Measurements from ENCODE around the gene SLF2.

Gene SLF2

DNA sequence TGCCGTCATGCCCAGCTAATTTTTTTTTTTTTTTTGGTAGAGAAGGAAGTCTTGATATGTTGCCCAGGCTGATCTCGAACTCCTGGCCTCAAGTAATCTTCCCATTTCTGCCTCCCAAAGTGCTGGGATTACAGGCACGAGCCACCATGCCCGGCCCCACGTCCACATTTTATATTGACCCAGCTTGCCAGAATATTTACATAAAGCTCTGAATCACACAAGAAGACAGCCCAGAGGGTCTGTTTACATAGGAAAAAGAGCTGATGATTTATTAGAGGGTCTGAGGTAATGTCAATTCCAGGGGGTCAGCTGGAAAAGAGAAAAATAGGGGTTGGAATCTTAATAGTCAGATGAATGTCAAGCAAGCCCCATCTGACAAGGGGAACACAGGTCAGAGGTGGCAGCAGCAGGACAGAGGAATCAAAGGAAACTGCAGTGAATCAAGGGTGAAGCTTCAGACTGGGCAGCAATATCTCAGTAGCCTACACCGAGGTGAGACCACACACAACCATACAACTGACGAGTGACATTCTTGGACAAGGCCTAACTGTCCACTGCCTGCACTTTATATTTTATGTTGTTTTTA is 15.8 kb upstream of the SLF2 start:
- no peak for TF ChIP-seq ESRRG (CRISPR knock-in tag; IDR thresholded peaks at IDR 0.05)
- TF ChIP-seq ISL1 (CRISPR knock-in tag; IDR thresholded peaks at IDR 0.05): no peak
- TF ChIP-seq PPARA (CRISPR knock-in tag; IDR thresholded peaks at IDR 0.05; ENCODE audit: borderline replicate concordance): no peak
- TF ChIP-seq, protein P1, sequence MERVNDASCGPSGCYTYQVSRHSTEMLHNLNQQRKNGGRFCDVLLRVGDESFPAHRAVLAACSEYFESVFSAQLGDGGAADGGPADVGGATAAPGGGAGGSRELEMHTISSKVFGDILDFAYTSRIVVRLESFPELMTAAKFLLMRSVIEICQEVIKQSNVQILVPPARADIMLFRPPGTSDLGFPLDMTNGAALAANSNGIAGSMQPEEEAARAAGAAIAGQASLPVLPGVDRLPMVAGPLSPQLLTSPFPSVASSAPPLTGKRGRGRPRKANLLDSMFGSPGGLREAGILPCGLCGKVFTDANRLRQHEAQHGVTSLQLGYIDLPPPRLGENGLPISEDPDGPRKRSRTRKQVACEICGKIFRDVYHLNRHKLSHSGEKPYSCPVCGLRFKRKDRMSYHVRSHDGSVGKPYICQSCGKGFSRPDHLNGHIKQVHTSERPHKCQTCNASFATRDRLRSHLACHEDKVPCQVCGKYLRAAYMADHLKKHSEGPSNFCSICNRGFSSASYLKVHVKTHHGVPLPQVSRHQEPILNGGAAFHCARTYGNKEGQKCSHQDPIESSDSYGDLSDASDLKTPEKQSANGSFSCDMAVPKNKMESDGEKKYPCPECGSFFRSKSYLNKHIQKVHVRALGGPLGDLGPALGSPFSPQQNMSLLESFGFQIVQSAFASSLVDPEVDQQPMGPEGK (CRISPR knock-in tag; IDR thresholded peaks at IDR 0.05; ENCODE audit: borderline replicate concordance): no peak
- TF ChIP-seq, protein P2, sequence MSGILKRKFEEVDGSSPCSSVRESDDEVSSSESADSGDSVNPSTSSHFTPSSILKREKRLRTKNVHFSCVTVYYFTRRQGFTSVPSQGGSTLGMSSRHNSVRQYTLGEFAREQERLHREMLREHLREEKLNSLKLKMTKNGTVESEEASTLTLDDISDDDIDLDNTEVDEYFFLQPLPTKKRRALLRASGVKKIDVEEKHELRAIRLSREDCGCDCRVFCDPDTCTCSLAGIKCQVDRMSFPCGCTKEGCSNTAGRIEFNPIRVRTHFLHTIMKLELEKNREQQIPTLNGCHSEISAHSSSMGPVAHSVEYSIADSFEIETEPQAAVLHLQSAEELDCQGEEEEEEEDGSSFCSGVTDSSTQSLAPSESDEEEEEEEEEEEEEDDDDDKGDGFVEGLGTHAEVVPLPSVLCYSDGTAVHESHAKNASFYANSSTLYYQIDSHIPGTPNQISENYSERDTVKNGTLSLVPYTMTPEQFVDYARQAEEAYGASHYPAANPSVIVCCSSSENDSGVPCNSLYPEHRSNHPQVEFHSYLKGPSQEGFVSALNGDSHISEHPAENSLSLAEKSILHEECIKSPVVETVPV (CRISPR knock-in tag; IDR thresholded peaks at IDR 0.05): no peak
- no peak for TF ChIP-seq GLIS3 (CRISPR knock-in tag; IDR thresholded peaks at IDR 0.05)
- TF ChIP-seq, protein P3, sequence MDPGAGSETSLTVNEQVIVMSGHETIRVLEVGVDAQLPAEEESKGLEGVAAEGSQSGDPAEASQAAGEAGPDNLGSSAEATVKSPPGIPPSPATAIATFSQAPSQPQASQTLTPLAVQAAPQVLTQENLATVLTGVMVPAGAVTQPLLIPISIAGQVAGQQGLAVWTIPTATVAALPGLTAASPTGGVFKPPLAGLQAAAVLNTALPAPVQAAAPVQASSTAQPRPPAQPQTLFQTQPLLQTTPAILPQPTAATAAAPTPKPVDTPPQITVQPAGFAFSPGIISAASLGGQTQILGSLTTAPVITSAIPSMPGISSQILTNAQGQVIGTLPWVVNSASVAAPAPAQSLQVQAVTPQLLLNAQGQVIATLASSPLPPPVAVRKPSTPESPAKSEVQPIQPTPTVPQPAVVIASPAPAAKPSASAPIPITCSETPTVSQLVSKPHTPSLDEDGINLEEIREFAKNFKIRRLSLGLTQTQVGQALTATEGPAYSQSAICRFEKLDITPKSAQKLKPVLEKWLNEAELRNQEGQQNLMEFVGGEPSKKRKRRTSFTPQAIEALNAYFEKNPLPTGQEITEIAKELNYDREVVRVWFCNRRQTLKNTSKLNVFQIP (CRISPR knock-in tag; IDR thresholded peaks at IDR 0.05; ENCODE audit: borderline replicate concordance, low read depth): no peak
- TF ChIP-seq TOX (CRISPR knock-in tag; IDR thresholded peaks at IDR 0.05; ENCODE audit: borderline replicate concordance): no peak
- no peak for TF ChIP-seq ZC3H10 (CRISPR knock-in tag; IDR thresholded peaks at IDR 0.05)
- TF ChIP-seq ZFP3 (CRISPR knock-in tag; IDR thresholded peaks at IDR 0.05): no peak
- TF ChIP-seq ARNTL (CRISPR knock-in tag; IDR thresholded peaks at IDR 0.05; ENCODE audit: borderline replicate concordance, low read depth): no peak
- TF ChIP-seq SNAI2 (CRISPR knock-in tag; IDR thresholded peaks at IDR 0.05): no peak
- TF ChIP-seq, protein P4, sequence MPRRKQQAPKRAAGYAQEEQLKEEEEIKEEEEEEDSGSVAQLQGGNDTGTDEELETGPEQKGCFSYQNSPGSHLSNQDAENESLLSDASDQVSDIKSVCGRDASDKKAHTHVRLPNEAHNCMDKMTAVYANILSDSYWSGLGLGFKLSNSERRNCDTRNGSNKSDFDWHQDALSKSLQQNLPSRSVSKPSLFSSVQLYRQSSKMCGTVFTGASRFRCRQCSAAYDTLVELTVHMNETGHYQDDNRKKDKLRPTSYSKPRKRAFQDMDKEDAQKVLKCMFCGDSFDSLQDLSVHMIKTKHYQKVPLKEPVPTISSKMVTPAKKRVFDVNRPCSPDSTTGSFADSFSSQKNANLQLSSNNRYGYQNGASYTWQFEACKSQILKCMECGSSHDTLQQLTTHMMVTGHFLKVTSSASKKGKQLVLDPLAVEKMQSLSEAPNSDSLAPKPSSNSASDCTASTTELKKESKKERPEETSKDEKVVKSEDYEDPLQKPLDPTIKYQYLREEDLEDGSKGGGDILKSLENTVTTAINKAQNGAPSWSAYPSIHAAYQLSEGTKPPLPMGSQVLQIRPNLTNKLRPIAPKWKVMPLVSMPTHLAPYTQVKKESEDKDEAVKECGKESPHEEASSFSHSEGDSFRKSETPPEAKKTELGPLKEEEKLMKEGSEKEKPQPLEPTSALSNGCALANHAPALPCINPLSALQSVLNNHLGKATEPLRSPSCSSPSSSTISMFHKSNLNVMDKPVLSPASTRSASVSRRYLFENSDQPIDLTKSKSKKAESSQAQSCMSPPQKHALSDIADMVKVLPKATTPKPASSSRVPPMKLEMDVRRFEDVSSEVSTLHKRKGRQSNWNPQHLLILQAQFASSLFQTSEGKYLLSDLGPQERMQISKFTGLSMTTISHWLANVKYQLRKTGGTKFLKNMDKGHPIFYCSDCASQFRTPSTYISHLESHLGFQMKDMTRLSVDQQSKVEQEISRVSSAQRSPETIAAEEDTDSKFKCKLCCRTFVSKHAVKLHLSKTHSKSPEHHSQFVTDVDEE (CRISPR knock-in tag; IDR thresholded peaks at IDR 0.05): no peak
- no peak for TF ChIP-seq ZNF565 (CRISPR knock-in tag; conservative IDR thresholded peaks at IDR 0.05; ENCODE audit: low read depth)
- ATAC-seq: no peak

DNA sequence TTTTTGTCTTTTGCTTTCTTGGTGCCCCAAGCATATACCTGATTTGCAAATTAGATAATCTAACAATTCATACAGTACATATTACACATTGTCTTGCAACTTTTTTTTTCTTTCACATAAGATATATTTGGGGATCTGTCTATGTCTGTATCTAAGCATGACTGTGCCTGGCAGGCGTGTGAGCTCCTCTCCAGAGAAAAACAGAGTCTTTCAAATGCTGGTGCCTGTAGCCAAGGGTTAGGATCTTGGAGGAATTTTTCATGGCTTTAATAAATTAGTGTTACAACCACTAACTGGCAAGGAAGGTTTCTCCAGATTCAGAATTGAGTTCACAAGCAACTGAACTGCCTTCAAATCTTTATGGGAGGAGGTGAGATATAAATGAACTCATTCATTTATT is 14.8 kb upstream of the SLF2 start:
- ATAC-seq: no peak
- TF ChIP-seq ZC3H10 (CRISPR knock-in tag; IDR thresholded peaks at IDR 0.05) (no peak), TCF4 (CRISPR knock-in tag; IDR thresholded peaks at IDR 0.05; ENCODE audit: borderline replicate concordance) (no peak), OSR1 (CRISPR knock-in tag; IDR thresholded peaks at IDR 0.05) (no peak), GLIS3 (CRISPR knock-in tag; IDR thresholded peaks at IDR 0.05) (no peak), ARNTL (CRISPR knock-in tag; IDR thresholded peaks at IDR 0.05; ENCODE audit: borderline replicate concordance, low read depth) (no peak), ZNF8 (CRISPR knock-in tag; IDR thresholded peaks at IDR 0.05) (no peak), ISL1 (CRISPR knock-in tag; IDR thresholded peaks at IDR 0.05) (no peak), RARB (CRISPR knock-in tag; IDR thresholded peaks at IDR 0.05) (no peak), CSDC2 (CRISPR knock-in tag; IDR thresholded peaks at IDR 0.05) (no peak), BACH2 (CRISPR knock-in tag; IDR thresholded peaks at IDR 0.05; ENCODE audit: borderline replicate concordance) (no peak), ZFP30 (CRISPR knock-in tag; IDR thresholded peaks at IDR 0.05) (no peak)
- TF ChIP-seq, protein P5, sequence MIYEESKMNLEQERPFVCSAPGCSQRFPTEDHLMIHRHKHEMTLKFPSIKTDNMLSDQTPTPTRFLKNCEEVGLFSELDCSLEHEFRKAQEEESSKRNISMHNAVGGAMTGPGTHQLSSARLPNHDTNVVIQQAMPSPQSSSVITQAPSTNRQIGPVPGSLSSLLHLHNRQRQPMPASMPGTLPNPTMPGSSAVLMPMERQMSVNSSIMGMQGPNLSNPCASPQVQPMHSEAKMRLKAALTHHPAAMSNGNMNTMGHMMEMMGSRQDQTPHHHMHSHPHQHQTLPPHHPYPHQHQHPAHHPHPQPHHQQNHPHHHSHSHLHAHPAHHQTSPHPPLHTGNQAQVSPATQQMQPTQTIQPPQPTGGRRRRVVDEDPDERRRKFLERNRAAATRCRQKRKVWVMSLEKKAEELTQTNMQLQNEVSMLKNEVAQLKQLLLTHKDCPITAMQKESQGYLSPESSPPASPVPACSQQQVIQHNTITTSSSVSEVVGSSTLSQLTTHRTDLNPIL (CRISPR knock-in tag; IDR thresholded peaks at IDR 0.05; ENCODE audit: low read depth): no peak
- TF ChIP-seq, protein P4 (CRISPR knock-in tag; IDR thresholded peaks at IDR 0.05): no peak
